LNCaP clone FGC (cell line): ENCODE measurements around the gene SHISAL2A.

Source experiments
- DNase-seq: peaks from one replicate; pipeline ENCODE4 v3.0.0-alpha.2; 2011; ENCODE audit warnings: low read depth
- H3K4me3 ChIP-seq: 2 replicates; pipeline ENCODE4 v1.5.1; 2011; ENCODE audit warnings: mild to moderate bottlenecking, low read depth, low read length, control low read depth
- TF ChIP-seq, protein P1 (sequence below): IDR thresholded peaks from 2 replicates; pipeline ENCODE4 v1.5.1; 2012; ENCODE audit warnings: mild to moderate bottlenecking; ENCODE audit not compliant: control insufficient read depth, insufficient read depth; ENCODE audit errors: extremely low read depth

Gene SHISAL2A

DNA sequence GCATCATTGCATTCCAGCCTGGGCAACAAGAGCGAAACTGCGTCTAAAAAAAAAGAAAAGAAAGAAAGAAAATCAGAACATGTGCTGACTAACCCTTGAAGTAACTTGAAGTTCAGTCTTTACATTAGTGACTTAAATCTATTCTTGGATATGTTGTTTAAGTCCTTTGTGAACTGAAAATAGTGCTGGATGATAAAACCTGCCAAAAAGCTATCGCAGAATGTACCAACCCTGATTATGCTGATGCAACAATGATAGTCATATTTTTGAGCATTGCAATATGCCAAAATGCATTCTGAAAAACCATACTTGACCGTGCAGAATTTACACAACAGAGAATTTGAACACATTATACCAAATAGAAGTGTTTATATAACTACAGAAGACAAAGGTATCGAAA lies 30.7 kb downstream of the SHISAL2A start:
- DNase-seq = no peak
- TF ChIP-seq, protein P1, sequence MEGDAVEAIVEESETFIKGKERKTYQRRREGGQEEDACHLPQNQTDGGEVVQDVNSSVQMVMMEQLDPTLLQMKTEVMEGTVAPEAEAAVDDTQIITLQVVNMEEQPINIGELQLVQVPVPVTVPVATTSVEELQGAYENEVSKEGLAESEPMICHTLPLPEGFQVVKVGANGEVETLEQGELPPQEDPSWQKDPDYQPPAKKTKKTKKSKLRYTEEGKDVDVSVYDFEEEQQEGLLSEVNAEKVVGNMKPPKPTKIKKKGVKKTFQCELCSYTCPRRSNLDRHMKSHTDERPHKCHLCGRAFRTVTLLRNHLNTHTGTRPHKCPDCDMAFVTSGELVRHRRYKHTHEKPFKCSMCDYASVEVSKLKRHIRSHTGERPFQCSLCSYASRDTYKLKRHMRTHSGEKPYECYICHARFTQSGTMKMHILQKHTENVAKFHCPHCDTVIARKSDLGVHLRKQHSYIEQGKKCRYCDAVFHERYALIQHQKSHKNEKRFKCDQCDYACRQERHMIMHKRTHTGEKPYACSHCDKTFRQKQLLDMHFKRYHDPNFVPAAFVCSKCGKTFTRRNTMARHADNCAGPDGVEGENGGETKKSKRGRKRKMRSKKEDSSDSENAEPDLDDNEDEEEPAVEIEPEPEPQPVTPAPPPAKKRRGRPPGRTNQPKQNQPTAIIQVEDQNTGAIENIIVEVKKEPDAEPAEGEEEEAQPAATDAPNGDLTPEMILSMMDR = no peak
- no peak overlapping the region for H3K4me3 ChIP-seq

DNA sequence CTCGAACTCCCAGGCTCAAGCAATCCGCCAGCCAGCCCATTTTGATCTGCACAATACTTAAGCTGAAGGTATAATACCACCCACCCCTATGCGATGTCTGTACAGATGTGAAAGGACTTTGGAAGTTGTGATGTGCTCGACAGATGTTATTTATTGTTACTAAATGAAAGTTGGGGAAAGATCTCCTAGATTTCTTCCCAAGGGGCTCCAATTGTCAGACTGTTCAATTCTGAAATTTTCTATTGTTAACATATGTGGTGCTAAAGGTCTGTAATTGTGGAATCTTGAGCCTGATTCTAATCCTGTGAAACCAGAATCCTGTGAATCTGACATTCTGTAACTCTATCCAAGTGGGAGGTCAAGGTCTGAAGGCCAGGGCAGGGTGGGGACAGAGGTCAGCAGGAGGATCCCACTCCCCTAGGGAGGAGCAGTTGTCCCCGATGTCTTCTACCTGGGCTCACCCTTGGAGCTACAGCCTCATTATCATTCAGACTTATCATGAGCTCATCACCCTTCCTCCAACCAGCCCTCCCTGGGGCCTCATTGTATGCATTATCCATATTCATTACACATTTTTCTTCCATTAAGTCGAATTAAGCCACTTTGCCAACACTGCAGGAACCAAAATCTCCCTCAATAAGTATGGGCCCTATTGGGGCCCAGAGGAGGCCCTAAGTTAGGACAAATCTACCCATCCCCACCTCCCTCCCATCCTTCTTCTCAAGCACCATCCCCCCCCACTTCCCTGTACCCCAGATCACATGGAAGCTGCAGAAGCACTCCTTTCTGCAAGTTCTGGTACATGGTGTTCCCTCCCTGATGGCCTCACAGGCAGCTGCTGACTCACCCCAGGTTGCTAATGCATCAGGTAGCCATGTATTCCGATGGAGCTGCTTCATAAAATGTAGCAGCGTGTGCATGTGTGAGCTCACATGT lies 32.3 kb downstream of the SHISAL2A start:
- TF ChIP-seq, protein P1 = no peak
- DNase-seq = no peak
- H3K4me3 ChIP-seq = no peak overlapping the region

DNA sequence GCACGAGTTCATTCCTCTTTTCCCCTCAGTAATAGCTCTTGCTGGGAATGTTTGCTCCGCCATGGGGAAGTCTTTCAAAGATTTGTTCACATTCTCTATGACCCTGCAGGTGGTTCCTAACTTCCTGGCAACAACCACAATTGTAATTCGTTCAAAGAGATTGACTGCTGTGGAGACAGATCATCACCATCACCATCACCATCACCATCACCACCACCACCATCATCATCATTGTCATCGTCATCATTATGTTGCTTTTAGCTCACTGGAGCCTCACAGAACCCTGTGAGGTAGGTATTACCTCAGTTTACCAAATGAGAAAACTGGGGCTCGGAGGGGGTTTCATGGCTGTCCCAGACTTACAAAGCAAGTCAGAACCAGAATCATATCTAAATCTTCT lies 34.3 kb downstream of the SHISAL2A start:
- TF ChIP-seq, protein P1 = no peak
- H3K4me3 ChIP-seq = no peak overlapping the region
- DNase-seq = no peak

DNA sequence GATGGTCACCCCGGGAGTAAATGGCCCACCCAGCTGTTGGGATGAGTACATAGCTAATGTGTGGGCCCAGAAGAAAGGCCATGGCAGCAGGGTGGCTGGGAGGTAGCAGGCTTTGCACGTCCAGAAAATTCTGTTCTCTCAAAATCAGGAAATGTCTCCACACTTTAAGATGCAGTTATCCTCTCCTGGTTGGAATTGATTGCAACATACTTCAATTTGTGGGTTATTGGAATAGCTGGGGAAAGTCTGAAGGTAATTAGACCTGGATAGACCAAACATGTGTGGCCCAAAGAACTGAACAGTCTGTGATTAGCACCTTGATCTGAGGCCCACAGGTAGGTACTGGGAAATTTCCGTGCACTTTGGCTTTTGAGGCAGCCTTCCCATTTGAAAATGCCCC lies 35.0 kb downstream of the SHISAL2A start:
- DNase-seq = no peak
- no peak overlapping the region for H3K4me3 ChIP-seq
- TF ChIP-seq, protein P1 = no peak

DNA sequence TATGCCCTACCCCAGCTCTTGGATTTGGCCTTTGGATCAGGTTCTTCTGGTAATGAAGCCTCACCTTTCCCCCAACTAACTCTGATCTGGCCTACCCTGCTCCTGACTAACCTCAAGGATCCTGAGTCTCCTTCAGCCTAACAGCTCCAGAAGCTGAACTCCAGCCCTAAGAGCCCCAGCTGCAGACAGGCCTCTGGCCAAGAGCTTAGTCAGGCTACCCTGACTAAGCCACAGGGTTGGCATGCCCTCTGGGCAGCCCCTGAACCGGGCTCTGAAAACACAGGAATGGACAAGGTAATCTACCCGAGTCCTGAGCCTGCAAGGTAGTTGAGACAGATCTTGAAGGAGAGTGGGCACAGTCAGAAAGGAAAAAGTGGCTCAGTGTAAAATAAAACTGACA lies 35.7 kb downstream of the SHISAL2A start:
- TF ChIP-seq, protein P1 = no peak
- no peak for DNase-seq
- H3K4me3 ChIP-seq = no peak overlapping the region

DNA sequence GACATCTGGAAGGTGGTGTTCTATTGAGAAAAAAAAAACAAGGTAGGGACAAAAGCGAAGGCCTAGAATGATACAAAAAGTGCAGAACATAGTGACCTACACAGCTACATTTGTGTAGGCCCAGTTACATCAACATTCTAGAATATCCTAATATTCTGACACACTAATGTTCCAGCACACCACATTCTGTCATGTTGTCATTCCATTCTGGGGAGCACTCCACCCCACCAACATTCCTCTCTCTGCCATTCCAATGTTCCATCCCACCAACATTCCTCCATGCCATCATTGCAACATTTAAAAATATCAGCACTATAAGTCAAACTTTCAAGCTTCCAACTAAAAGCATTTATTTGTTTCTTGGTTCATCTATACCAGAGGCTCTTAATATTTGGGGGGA lies 36.7 kb downstream of the SHISAL2A start:
- H3K4me3 ChIP-seq = no peak overlapping the region
- no peak for DNase-seq
- TF ChIP-seq, protein P1 = no peak
